Caco-2 (cell line): ENCODE results near the gene ASPG. TPM values are rescaled to one million over a fixed set of nuclear protein-coding genes. Genes with fewer than 3 reads are reported as not detected.

Source experiments
- BruUV-seq: library from RNA; stranded (reverse); fragments of 400-500 nt; replicated peaks from 2 replicates; lab custom pipeline; 2021; lab: Mats Ljungman, UMichigan
- CTCF ChIA-PET: fragments of 300-600 bp; sonication (Branson Sonifier 250); formaldehyde crosslinking; loops from one replicate; lab custom pipeline; 2022; ENCODE audit warnings: antibody characterized with exemption; lab: Charles Lee
- POLR2A ChIA-PET: fragments of 300-600 bp; sonication (Branson Sonifier 250); formaldehyde crosslinking; loops from one replicate; lab custom pipeline; 2022; ENCODE audit warnings: antibody characterized with exemption; lab: Charles Lee
- DNase-seq, 2 experiments: peaks; one replicate each; pipeline versions ENCODE4 v3.0.0 to v3.0.0-alpha.2; 2020 to 2022
- H3K27me3 ChIP-seq: replicated peaks from 2 replicates; pipeline ENCODE4 v1.6.0; 2011; ENCODE audit warnings: low read length; ENCODE audit not compliant: control insufficient read depth, insufficient read depth
- H3K36me3 ChIP-seq: 2 replicates; pipeline ENCODE4 v1.5.1; 2011; ENCODE audit warnings: low read length; ENCODE audit not compliant: control insufficient read depth, insufficient read depth
- H3K4me1 ChIP-seq: fragments of 250-450 bp; sonication (Bioruptor Pico); 2 replicates; pipeline ENCODE4 v1.5.1; 2020; ENCODE audit warnings: mild to moderate bottlenecking
- H3K4me3 ChIP-seq: 2 replicates; pipeline ENCODE4 v1.5.1; 2011; ENCODE audit warnings: low read depth, mild to moderate bottlenecking, control low read depth, low read length
- H3K9me3 ChIP-seq: fragments of 250-450 bp; sonication (Bioruptor Pico); 2 replicates; pipeline ENCODE4 v1.5.1; 2020; ENCODE audit warnings: mild to moderate bottlenecking, moderate library complexity
- H3K27ac Mint-ChIP-seq: one replicate; pipeline ENCODE4 v1.8.0; 2022; ENCODE audit warnings: mixed read lengths; ENCODE audit not compliant: unreplicated experiment
- H3K27me3 Mint-ChIP-seq: one replicate; pipeline ENCODE4 v1.8.0; 2022; ENCODE audit warnings: mixed read lengths; ENCODE audit not compliant: insufficient read depth, unreplicated experiment
- H3K36me3 Mint-ChIP-seq: one replicate; pipeline ENCODE4 v1.8.0; 2022; ENCODE audit warnings: mild to moderate bottlenecking, mixed read lengths; ENCODE audit not compliant: insufficient read depth, unreplicated experiment
- H3K4me1 Mint-ChIP-seq: one replicate; pipeline ENCODE4 v1.8.0; 2022; ENCODE audit warnings: low read depth, mixed read lengths; ENCODE audit not compliant: unreplicated experiment
- H3K4me3 Mint-ChIP-seq: one replicate; pipeline ENCODE4 v1.8.0; 2022; ENCODE audit warnings: mild to moderate bottlenecking, moderate library complexity, mixed read lengths; ENCODE audit not compliant: unreplicated experiment
- H3K9me3 Mint-ChIP-seq: one replicate; pipeline ENCODE4 v1.8.0; 2022; ENCODE audit warnings: mixed read lengths; ENCODE audit not compliant: unreplicated experiment
- intact Hi-C: fragments of 100-400 bp; cut with micrococcal nuclease; formaldehyde crosslinking; loops from one replicate; pipeline ENCODE4 v1.10.0; 2022; ENCODE audit not compliant: unreplicated experiment
- total RNA-seq: library from RNA; stranded (reverse); gene quantifications from 2 replicates; pipeline ENCODE4 v1.2.3, GENCODE V29; 2022
- TF ChIP-seq, protein P1 (sequence below), 2 experiments: fragments of 200-600 bp in 1 of 2; IDR thresholded peaks; 1 replicate in 1 of 2; 2 replicates in 1 of 2; pipeline versions ENCODE4 v1.5.1 to v1.8.0; 2011 to 2022; ENCODE audit warnings: antibody characterized with exemption in 1 of 2, control low read depth in 1 of 2, inconsistent platforms in 1 of 2, low read depth in 1 of 2, low read length in 1 of 2, mild to moderate bottlenecking in 1 of 2, moderate library complexity in 1 of 2; ENCODE audit not compliant: insufficient read depth in 1 of 2, severe bottlenecking in 1 of 2, unreplicated experiment in 1 of 2

The ASPG gene
- total RNA-seq, 1 experiment from 2014 or later, result not detected

DNA sequence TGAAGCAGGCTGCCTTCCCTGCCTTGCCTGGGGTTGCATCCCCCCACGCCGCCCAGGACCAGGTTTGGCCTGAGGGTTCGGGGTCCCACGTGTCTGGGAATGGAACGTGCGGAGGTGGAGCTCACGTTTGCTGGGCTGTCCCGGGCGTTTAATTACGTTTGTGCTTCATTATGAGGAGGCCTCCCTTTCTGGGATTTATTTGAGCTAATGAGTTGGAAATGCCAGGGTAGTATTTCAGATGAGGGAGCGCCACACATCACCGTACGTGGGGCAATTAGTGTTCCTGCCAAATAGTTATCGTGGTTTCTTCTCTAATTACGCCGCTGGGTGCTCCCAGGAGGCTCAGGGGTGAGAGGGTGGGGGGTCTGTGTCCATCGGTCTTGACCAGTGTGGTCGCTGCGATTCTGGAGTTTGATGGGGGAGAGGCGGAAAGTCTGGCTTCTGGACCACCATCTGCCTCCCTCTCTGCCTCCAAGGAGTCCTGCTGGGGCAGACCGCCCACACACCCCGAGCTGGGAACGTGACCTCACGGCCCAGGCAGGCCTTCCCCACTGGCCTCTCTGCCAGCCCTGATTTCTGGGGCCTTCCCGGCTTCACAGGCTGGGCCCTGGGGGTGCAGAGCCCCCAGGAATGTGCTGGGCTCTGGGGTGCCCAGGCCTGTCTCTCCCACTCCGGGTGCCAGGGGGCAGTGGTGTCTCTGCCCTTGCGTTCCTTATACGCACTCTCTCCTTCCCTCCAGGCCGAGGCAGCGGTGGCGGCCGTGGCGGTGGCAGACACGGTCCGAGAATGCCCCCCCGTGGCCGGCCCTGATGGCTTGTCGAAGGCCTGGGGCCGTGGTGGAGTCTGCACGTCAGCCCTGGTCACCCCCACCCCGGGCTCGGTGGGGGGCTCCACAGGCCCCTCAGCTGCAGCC, 71.8 kb downstream of the ASPG start:
- H3K9me3 Mint-ChIP-seq, result no peaks in the 10 kb centered on the region
- H3K4me3 ChIP-seq, result no peak overlapping the region
- ChIA-PET CTCF (no interaction called here), POLR2A (no interaction called here)
- H3K27me3 ChIP-seq, result no peaks in the 10 kb centered on the region
- no TSS peak for BruUV-seq
- H3K4me1 Mint-ChIP-seq, result no peaks in the 10 kb centered on the region
- no peak overlapping the region for H3K4me3 Mint-ChIP-seq
- intact Hi-C loops, result no loop called here
- no peaks in the 10 kb centered on the region for H3K36me3 ChIP-seq
- peaks cover 3% of the 10 kb centered on the region for H3K27me3 Mint-ChIP-seq
- TF ChIP-seq, protein P1, sequence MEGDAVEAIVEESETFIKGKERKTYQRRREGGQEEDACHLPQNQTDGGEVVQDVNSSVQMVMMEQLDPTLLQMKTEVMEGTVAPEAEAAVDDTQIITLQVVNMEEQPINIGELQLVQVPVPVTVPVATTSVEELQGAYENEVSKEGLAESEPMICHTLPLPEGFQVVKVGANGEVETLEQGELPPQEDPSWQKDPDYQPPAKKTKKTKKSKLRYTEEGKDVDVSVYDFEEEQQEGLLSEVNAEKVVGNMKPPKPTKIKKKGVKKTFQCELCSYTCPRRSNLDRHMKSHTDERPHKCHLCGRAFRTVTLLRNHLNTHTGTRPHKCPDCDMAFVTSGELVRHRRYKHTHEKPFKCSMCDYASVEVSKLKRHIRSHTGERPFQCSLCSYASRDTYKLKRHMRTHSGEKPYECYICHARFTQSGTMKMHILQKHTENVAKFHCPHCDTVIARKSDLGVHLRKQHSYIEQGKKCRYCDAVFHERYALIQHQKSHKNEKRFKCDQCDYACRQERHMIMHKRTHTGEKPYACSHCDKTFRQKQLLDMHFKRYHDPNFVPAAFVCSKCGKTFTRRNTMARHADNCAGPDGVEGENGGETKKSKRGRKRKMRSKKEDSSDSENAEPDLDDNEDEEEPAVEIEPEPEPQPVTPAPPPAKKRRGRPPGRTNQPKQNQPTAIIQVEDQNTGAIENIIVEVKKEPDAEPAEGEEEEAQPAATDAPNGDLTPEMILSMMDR (IDR thresholded peaks at IDR 0.05; ENCODE audit: insufficient read depth in 1 of 2, low read depth in 1 of 2, low read length in 1 of 2, severe bottlenecking in 1 of 2, unreplicated experiment in 1 of 2), result peak in 1 of 2 experiments; percentile 4
- H3K4me1 ChIP-seq, result no peaks in the 10 kb centered on the region
- DNase-seq, result no peak
- no peaks in the 10 kb centered on the region for H3K9me3 ChIP-seq
- no peaks in the 10 kb centered on the region for H3K36me3 Mint-ChIP-seq
- H3K27ac Mint-ChIP-seq, result no peak overlapping the region

DNA sequence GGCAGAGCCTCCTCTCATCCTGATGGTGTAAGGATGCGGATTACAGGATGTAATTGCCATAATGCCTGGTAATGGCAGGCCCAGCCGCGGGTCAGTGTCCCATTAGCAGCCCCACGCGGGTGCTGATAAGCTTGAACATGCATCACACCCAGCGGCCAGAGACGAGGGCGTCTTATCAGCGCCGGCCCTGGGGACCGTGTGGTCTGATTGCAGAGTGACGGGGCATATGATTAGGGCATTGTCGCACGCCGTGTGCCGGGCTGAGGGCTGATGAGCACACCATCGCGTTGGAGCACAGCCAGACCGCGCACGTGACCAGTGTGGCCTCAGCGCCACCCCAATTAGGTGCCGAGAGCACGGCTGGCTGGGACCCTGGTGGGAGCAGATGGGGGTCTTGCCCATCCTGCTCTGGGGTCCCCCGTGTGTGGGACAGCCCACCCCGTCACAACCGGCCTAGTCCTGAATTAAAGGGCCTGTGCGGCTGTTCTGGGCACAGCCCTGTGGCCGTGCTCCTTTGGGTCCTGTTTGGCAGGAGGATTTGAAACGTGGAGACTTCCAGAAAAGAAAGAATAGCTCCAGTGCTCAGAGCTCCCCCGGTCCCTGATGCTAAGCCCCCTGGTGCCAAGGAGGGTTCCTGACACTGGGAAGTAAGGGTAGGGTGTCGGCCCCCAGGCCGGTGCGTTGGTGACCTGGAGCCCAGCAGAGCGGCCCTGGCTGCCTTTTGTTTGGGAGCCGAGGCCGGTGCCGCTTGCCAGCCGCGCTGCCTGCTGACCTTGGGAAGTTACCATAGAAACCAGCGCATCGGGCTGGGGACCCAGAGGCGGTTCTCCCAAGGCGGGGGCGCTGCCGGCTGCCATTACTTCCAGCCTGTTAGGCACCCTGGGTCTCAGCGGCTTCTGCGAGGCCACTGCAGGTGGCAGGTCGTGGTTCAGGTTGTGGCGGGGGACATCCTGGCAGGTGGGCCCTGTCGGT, 73.6 kb downstream of the ASPG start:
- H3K9me3 ChIP-seq, result no peaks in the 10 kb centered on the region
- no peaks in the 10 kb centered on the region for H3K36me3 ChIP-seq
- H3K27me3 ChIP-seq, result no peaks in the 10 kb centered on the region
- intact Hi-C loops, result no loop called here
- TF ChIP-seq, protein P1 (IDR thresholded peaks at IDR 0.05; ENCODE audit: insufficient read depth in 1 of 2, low read depth in 1 of 2, low read length in 1 of 2, severe bottlenecking in 1 of 2, unreplicated experiment in 1 of 2), result no peak
- Mint-ChIP-seq H3K4me3 (no peak overlapping the region), H3K36me3 (no peaks in the 10 kb centered on the region), H3K27ac (no peak overlapping the region), H3K27me3 (peaks cover 3% of the 10 kb centered on the region), H3K9me3 (no peaks in the 10 kb centered on the region), H3K4me1 (no peaks in the 10 kb centered on the region)
- H3K4me1 ChIP-seq, result no peaks in the 10 kb centered on the region
- ChIA-PET CTCF (no interaction called here), POLR2A (no interaction called here)
- no TSS peak for BruUV-seq
- H3K4me3 ChIP-seq, result no peak overlapping the region
- no peak for DNase-seq

DNA sequence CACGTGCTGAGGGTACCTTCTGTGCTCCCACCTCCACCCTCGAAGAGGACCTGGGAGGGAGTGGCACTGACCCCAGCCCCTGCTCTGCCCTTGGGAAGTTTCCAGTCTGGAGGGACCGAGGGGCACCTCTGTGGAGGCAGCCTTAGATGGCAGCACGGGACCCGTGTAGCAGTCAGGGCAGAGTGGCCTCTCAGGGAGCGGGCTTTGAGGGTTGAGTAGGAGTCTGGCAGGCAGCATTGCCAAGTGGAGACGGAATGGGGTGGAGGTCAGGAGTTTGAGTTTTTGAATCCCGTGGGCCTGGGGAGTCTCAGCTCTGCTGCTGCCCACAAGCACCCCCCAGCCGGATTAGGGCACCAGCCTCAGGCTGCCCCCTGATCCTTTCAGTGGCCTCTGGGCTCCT, 74.5 kb downstream of the ASPG start:
- H3K36me3 Mint-ChIP-seq, result no peaks in the 10 kb centered on the region
- no peak overlapping the region for H3K4me3 Mint-ChIP-seq
- TF ChIP-seq, protein P1 (IDR thresholded peaks at IDR 0.05; ENCODE audit: insufficient read depth in 1 of 2, low read depth in 1 of 2, low read length in 1 of 2, severe bottlenecking in 1 of 2, unreplicated experiment in 1 of 2), result no peak
- no TSS peak for BruUV-seq
- no peak for DNase-seq
- Histone ChIP-seq H3K27me3 (no peaks in the 10 kb centered on the region), H3K9me3 (no peaks in the 10 kb centered on the region), H3K36me3 (no peaks in the 10 kb centered on the region), H3K4me3 (no peak overlapping the region), H3K4me1 (no peaks in the 10 kb centered on the region)
- no peaks in the 10 kb centered on the region for H3K9me3 Mint-ChIP-seq
- H3K27ac Mint-ChIP-seq, result no peak overlapping the region
- peaks cover 3% of the 10 kb centered on the region for H3K27me3 Mint-ChIP-seq
- intact Hi-C loops, result no loop called here
- POLR2A ChIA-PET, result no interaction called here
- CTCF ChIA-PET, result interaction anchor here (0.6 kb wide), 1 partner anchor 26 kb away, joined by 3 read pairs; no protein-coding TSS in a partner anchor
- H3K4me1 Mint-ChIP-seq, result no peaks in the 10 kb centered on the region
